ES-I3 (cell line): ENCODE results near the gene SBF1.

Experiments used
- H3K36me3 ChIP-seq: 2 replicates; pipeline ENCODE4 v1.6.1; 2013; ENCODE audit warnings: mild to moderate bottlenecking, low read length, control low read depth, moderate library complexity; ENCODE audit not compliant: insufficient read depth
- H3K4me1 ChIP-seq: 2 replicates; pipeline ENCODE4 v1.6.1; 2013; ENCODE audit warnings: mild to moderate bottlenecking, control low read depth, low read length; ENCODE audit not compliant: insufficient read depth
- H3K9ac ChIP-seq: 2 replicates; pipeline ENCODE4 v1.6.1; 2013; ENCODE audit warnings: low read depth, mild to moderate bottlenecking, low read length, moderate library complexity
- H3K9me3 ChIP-seq: 2 replicates; pipeline ENCODE4 v1.6.1; 2013; ENCODE audit warnings: mild to moderate bottlenecking, low read length, moderate library complexity; ENCODE audit not compliant: control insufficient read depth, insufficient read depth

Gene SBF1

GRCh38 chr22:50502628-50503474 is 28.0 kb upstream of the SBF1 start:
- Histone ChIP-seq H3K9ac (no peak overlapping the region), H3K9me3 (no peaks in the 10 kb centered on the region), H3K36me3 (no peaks in the 10 kb centered on the region), H3K4me1 (peaks cover 5% of the 10 kb centered on the region)

GRCh38 chr22:50502096-50502495 is 27.3 kb upstream of the SBF1 start:
- Histone ChIP-seq H3K9me3 (no peaks in the 10 kb centered on the region), H3K9ac (no peak overlapping the region), H3K4me1 (peaks cover 5% of the 10 kb centered on the region), H3K36me3 (no peaks in the 10 kb centered on the region)

GRCh38 chr22:50500452-50500851 is 25.6 kb upstream of the SBF1 start:
- H3K4me1 ChIP-seq, result peaks cover 5% of the 10 kb centered on the region; the same call in 1 of the 2 replicates
- no peaks in the 10 kb centered on the region for H3K36me3 ChIP-seq
- H3K9me3 ChIP-seq, result no peaks in the 10 kb centered on the region
- no peak overlapping the region for H3K9ac ChIP-seq

DNA sequence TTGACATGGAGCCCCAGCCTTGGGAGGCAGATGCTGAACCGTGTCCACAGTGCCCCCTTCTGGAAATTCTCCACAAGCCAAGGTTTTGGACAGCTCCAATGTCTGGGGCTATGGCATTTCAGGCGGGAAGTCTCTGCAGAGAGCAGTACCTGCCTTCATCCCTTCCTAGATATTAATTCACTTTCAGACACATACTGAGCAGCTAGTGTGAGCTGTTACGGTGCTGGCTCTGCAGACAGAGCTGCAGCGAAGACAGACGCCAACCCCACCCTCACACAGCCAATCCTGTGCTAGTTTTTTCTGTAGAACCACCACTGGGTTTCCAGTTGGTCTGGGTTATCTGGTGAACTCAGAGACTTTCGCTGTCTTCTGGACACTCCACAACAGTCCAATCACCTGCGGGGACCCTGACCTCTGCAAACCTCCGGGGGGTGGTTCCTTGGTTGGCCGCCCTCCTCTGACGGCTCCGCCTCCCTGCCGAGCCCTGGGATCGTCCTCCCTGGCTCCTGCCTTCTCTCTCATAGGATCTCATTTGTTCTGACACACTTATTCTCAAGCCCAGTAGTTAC is 23.6 kb upstream of the SBF1 start:
- Histone ChIP-seq H3K36me3 (no peaks in the 10 kb centered on the region), H3K9me3 (no peaks in the 10 kb centered on the region), H3K4me1 (peaks cover 5% of the 10 kb centered on the region; the same call in 1 of the 2 replicates), H3K9ac (peak overlapping the region; percentile 40; the same call in 1 of the 2 replicates)

- H3K9me3 ChIP-seq, result no peaks in the 10 kb centered on the region
- H3K36me3 ChIP-seq, result no peaks in the 10 kb centered on the region
- no peak overlapping the region for H3K9ac ChIP-seq
- H3K4me1 ChIP-seq, result peaks cover 5% of the 10 kb centered on the region; the same call in 1 of the 2 replicates
Observed at GRCh38 chr22:50497093-50497492, 22.3 kb upstream of the SBF1 start.

DNA sequence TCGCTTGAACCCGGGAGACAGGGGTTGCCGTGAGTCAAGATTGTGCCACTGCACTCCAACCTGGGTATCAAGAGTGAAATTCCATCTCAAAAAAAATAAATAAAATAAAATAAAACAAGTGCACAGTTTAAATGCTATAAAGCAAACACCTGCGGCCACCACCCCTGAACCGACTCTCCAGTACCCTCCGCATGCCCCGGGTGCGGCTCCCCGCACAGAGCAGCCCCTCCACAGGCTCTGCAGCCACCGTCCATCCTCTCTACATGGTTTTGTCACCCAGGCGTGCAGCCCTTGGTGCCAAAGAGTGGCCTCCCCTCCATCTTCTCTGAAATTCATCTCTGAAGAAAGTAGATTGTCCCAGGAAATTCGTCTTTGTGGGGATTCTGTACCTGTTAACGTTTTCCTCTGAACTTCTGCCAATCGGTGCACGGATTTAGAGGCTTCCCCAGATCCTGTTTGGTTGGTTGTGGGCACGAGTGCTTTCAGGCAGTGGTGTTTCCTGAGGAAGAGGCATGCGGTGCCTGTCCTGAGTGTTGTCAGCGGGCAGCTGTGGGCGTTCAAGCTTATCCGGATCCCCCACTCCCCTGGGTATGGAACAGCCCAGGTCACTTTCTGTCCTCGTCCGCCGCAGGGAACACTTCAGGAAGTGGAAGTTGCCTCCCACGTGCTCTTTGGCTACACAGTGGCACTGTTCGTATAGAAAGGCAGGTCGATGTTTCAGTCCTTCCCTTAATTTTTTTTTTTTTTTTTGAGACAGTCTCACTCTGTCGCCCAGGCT is 15.9 kb upstream of the SBF1 start:
- H3K36me3 ChIP-seq, result no peaks in the 10 kb centered on the region
- H3K9ac ChIP-seq, result no peak overlapping the region
- H3K4me1 ChIP-seq, result no peaks in the 10 kb centered on the region
- no peaks in the 10 kb centered on the region for H3K9me3 ChIP-seq

DNA sequence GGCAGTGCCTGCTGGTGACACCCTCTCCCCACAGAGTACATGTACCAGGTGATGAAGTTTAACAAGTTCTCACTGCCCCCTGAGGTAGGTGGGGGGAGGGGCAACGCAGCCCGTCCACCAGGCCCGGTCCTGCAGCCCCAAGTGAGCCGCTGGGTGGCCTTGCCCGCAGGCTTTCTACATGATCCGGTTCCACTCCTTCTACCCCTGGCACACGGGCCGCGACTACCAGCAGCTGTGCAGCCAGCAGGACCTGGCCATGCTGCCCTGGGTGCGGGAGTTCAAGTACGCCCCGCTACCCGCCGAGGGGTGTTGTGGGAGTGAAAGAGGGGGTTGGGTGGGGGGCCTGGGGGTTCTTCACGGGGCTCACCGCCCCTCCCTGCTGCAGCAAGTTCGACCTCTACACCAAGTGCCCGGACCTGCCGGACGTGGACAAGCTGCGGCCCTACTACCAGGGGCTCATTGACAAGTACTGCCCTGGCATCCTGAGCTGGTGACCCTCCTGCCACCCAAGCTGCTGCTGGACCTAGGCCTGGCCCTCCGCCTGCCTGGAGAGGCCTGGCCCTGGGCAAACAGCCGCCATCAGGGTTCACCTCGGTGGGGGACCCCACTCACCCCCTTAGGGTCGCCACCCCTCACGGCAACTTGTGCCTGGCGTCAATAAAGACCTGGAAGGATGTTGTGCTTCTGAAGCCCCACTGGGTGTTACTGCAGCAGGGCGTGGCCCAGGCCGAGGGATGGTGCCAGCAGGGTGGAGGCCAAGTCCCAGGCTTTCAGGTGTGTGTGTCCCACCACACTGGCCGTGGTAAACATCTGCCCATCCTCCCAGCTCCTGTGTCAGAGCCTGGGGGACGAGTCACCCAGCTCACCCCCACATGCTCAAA is 14.8 kb upstream of the SBF1 start:
- Histone ChIP-seq H3K9me3 (no peaks in the 10 kb centered on the region), H3K4me1 (no peaks in the 10 kb centered on the region), H3K9ac (no peak overlapping the region), H3K36me3 (no peaks in the 10 kb centered on the region)

DNA sequence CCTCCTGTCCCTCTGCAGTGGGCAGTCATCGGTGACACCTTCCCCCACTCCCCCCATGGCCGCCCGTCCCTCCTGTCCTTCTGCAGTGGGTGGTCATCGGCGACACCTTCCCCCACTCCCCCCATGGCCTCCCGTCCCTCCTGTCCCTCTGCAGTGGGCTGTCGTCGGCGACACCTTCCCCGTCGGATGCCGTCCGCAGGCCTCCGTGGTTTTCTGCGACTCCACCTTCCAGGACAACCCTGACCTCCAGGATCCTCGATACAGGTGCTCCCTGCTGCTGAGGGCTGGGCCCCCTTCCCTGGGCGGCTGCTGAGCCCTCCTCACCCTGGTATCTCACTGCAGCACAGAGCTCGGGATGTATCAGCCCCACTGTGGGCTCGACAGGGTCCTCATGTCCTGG is 14.1 kb upstream of the SBF1 start:
- Histone ChIP-seq H3K9me3 (no peaks in the 10 kb centered on the region), H3K4me1 (no peaks in the 10 kb centered on the region), H3K9ac (no peak overlapping the region), H3K36me3 (no peaks in the 10 kb centered on the region)

DNA sequence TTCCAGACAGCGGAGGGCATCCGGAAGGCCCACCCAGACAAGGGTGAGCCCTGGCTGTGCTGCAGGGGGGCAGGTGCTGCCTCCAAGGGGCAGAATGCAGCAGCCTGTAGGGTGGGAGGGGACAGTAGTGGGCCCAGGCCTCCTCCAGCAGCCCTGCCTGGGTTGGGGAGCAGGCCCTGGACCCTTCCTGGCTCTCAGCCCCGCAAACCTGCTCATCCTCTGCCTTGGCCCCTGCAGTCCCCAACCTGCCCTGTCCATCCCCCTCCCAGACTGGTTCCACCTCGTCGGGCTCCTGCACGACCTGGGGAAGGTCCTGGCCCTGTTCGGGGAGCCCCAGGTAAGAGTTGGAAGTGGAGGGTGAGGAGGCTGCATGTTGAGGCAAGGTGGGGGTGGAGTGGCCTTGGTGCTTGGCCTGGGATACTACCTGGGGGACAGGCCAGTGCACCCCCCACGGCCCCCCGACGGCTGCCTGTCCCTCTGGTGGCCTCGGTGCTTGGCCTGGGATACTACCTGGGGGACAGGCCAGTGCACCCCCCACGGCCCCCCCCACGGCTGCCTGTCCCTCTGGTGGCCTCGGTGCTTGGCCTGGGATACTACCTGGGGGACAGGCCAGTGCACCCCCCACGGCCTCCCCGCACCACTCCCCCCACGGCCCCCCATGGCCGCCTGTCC is 13.3 kb upstream of the SBF1 start:
- no peak overlapping the region for H3K9ac ChIP-seq
- H3K9me3 ChIP-seq, result no peaks in the 10 kb centered on the region
- H3K36me3 ChIP-seq, result no peaks in the 10 kb centered on the region
- H3K4me1 ChIP-seq, result no peaks in the 10 kb centered on the region

- Histone ChIP-seq H3K9ac (no peak overlapping the region), H3K9me3 (no peaks in the 10 kb centered on the region), H3K4me1 (no peaks in the 10 kb centered on the region), H3K36me3 (no peaks in the 10 kb centered on the region; the same call in 1 of the 2 replicates)
Observed at GRCh38 chr22:50487290-50488005, 12.6 kb upstream of the SBF1 start.

- Histone ChIP-seq H3K9me3 (no peaks in the 10 kb centered on the region), H3K9ac (no peak within 1 kb of the TSS), H3K36me3 (no peaks in the 10 kb centered on the region; the same call in 1 of the 2 replicates), H3K4me1 (no peaks in the 10 kb centered on the region)
Observed at GRCh38 chr22:50486561-50487289, 11.9 kb upstream of the SBF1 start, which contains the start of gene MIOX. TSS of gene MIOX (plus strand) at chr22:50486859. CDS start at chr22:50486898, 39 bp downstream.

- H3K9me3 ChIP-seq, result no peaks in the 10 kb centered on the region
- H3K4me1 ChIP-seq, result no peaks in the 10 kb centered on the region
- no peak overlapping the region for H3K9ac ChIP-seq
- H3K36me3 ChIP-seq, result no peaks in the 10 kb centered on the region; the same call in 1 of the 2 replicates
Observed at GRCh38 chr22:50485221-50486131, 10.6 kb upstream of the SBF1 start.
